Embryonic facial prominence (tissue), 1 donor: Measurements from ENCODE around the gene HOTAIR.

Source experiments
- DNase-seq: peaks from one replicate; pipeline ENCODE4 v3.0.0-alpha.2; 2016; ENCODE audit errors: extremely low spot score

HOTAIR gene

DNA sequence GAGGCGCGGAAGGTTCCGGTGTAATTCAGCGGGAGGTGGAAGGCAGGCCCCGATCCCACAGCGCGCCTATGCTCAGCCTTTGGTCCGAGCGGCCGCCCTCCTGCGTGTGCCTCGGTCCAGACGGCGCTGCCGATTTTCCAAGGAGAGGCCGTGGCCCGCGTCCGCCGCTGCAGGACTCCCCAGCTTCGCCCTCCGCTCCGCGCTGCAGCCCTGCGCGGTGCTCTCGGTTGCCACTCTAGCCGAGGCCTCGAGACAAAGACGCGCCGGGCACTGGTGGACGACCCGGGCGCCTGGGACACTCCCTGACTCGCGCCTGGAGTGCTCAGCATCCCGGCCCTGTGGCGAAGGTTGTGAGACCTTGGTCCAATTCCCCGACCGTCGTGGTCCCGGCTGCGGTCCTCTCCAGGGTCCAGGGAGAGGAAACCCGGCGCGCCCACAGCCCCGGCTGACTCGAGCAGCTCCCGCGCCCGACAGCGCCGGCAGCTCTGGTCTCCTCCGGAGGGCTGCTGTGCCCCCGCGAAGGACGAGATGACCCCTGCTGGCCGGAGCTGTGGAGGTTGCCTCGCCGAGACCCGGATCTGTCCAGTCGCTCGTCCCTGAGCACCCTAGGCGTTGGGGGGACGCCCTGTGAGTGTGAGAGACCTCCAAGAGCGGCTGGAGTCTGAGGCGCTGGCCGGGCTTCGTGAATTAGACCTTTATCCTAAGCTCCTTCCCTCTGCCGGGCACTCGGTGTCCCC lies 13.6 kb downstream of the HOTAIR start:
- no peak for DNase-seq

DNA sequence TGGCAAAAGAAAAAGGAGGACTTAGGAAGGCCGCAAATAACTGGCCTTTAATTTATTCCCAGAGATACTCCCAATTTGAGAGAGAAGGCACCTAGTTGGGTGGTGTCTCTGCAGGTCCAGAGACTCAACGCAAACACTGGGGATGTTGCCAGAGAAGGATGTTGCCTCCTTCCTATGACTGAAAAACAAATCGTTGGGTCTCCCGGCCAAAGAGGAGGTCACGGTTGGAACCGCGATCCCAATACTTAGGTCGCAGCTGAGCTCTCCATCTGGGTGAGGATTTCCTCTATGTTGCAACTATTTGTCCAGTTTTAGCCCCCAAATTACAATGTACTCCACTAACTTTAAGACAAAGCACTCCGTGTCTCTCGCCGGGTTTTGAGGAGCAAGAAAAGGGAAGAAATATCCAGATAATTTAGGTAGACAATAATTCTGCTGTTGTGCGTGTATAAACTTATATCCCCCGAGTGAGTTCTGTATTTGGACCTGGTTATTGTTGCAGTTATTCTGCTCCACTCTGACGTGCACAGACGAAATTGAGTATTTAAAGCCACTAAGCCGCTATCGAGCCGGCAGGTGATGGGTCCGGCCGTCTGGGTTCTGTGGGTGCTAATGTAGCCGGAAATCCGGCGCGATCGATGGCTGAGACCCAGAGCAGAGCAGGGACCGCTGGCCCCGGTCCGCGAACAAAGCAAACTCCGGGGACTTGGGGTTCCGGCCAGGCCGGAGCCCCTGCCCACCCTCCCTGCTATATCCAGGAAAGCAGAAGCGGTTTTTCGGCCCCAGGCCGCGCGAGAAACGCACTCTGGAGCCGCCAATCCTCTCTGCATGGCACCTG lies 14.3 kb downstream of the HOTAIR start:
- no peak for DNase-seq

GRCh38 chr12:53959314-53959713 lies 15.4 kb downstream of the HOTAIR start:
- no peak for DNase-seq

DNA sequence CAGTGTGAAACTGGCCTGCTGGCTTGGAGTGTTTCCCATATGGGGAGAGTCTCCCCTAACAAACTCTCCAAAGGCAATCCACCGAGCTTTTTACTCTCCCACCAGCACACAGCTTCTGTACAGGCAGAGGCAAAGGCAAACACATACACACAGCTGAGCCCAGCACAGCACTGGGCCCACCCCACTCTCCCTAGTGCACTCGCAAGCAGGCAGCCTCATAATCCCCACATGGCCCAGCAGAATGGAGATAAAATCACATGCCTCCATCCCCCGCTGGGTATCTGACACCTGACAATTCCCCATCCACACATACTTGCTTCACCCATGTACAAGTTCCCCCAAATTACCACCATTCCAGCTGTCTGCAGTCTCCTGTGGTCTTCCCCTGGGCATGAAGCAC lies 16.6 kb downstream of the HOTAIR start:
- no peak for DNase-seq

DNA sequence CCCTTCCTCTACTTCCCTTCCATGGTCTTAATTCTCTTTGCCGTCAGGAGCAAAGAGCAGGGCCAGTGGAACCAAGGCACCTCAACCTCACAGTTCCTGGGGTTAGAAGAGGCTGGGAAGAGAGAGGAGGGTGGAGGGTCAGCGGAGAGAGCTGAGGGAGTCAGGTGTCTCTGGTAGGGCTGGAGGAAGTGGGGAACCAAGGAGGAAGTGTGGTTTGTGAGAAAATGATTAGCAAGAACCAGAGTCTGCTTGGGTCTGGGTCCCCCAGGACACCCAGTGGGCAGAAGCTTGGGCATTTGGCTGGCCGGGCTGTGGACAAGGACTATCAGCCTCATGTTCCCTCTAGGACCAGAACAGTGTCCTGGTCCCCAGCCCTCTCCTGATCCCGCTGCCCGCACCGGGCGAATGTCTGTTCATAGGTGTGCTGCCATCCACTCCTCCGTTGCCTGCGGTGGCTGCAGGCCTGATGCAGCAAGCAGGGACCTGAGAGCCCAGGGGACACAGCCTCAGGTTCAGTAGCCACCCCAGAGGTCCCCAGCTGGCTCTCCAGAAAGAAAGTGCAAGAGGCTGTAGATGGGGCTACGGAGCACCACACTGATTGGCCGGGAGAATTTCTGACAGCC lies 17.7 kb downstream of the HOTAIR start:
- no peak for DNase-seq

DNA sequence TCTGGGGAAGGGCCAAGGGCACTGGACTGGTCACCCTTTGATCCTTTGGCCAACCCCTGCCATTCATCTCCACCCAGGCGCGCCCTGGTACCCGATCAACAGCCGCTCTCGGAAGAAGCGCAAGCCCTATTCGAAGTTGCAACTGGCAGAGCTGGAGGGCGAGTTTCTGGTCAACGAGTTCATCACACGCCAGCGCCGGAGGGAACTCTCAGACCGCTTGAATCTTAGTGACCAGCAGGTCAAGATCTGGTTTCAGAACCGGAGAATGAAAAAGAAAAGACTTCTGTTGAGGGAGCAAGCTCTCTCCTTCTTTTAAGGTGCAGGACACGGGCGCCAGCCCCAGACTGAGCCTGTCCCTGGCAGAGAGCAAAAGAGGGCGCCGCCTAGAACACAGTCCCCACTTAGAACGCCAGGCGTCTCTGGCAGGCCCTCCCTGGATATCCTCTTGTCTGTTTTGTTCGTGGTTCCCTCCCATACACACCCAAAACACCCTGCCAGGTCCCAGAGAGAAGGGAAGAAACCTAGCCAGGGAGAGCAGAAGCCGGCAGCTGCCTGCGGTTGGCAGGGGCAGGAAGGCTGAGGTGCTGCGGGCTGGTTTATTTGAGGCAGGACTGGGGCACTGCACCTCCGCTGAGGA lies 18.4 kb downstream of the HOTAIR start:
- DNase-seq, result no peak

DNA sequence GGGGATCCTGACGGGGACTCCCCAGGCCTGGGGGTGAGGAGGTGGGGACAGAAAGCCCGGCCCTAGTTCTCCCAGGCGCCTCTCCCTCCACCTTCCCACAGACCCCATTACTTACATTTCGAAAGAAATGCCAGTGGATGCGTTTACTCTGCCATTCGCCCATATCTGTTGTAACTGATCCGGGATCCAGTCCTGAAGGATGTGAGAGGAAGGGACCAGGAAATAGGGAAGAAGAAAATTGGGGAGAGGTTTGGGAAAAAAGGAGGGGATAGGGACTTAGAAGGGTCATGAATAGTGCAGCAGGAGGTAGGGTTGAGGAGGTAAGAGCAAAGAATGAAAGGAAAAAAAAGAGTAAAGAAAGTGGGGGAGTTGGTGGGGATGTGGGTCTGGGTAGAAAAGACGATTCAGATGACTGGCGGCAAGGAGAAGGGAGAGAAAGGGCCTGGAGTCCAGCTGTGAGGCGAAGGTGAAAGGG lies 18.9 kb downstream of the HOTAIR start:
- DNase-seq, result no peak

GRCh38 chr12:53955036-53955775 lies 19.5 kb downstream of the HOTAIR start:
- DNase-seq, result no peak

GRCh38 chr12:53954694-53955035 lies 20.1 kb downstream of the HOTAIR start, which contains the start of gene HOXC12:
HOXC12 (plus strand) TSS chr12:53954903; CDS start chr12:53954930, 27 bp downstream.
- DNase-seq, result no peak

GRCh38 chr12:53953831-53954693 lies 20.7 kb downstream of the HOTAIR start:
- DNase-seq, result no peak

DNA sequence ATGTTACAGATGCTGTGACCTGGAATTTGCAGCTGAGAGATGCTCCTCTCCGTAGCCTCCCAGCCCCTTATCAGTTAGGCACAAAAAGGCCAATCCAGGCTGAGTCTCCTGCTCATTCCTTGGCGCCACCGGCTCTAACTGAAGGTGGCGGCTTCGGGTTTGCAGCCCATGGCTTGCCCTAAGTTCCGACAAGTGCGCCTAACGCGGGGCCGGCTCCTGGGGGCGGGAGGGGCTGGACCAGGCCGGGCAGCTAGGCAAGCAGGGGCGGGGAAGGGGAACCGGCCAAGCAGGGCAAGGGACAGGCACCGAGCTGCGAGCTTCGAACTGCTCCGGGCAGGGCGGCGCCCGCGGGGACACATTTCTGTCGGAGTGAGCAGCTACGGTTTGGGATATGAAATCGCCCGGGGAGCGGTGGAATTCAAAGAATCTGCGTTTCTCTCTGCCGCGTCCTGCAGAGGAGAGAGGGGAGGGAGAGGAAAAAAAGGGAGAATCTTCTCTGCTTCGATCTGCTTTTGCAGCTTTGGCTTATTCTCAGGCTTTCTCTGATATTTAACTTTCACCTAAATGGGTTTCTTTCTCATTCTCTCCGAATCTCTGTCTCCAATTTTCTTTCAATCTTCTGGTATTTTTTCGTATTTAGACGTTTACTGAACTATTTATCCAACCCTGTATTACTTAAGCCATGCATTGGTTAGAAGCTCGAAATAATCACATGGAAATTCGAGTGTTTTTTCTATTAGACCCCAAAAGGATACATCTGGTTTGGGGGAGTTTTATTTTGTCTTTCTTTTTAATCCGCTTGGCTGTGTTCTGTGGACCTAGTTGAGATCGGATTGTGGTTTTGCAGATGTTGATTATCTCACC lies 21.7 kb downstream of the HOTAIR start:
- no peak for DNase-seq

GRCh38 chr12:53952335-53952694 lies 22.4 kb downstream of the HOTAIR start:
- DNase-seq, result no peak

DNA sequence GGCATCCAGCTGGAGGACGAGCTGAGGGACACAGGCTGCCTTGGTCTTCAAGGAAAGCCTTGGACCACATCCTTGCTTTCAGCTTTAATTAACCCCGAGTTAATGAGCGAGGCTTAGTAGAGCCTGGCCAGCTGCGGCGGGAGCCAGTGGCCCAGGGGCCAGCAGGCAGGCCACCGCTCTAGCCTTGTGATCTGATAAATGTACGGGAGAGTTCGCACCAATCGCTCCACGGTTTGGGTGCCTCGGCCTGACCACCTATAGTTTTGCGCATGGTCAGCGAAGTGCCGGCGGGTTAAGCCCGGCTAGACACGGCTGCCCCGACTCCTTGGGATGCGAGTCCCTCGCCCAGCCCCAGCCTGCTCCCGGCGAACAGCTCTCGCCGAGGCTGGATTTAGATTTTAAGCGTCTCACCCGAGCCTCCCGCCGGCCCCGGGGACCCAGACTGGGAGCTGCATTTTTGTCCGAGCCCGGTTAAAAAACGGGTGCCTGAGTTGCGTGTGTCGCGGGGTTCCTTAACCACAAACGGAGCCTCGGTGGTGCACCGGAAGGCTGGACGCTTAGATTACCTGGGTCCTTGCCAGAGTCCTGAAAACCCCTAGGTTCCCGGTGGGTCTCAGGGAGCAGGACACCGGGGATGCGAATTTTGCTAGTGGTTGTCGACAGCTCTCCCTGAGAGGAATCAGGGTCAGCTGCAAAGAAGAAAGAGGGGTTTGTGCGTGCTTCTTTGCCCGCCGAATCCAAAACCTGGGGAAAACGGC lies 23.0 kb downstream of the HOTAIR start:
- DNase-seq, result no peak

DNA sequence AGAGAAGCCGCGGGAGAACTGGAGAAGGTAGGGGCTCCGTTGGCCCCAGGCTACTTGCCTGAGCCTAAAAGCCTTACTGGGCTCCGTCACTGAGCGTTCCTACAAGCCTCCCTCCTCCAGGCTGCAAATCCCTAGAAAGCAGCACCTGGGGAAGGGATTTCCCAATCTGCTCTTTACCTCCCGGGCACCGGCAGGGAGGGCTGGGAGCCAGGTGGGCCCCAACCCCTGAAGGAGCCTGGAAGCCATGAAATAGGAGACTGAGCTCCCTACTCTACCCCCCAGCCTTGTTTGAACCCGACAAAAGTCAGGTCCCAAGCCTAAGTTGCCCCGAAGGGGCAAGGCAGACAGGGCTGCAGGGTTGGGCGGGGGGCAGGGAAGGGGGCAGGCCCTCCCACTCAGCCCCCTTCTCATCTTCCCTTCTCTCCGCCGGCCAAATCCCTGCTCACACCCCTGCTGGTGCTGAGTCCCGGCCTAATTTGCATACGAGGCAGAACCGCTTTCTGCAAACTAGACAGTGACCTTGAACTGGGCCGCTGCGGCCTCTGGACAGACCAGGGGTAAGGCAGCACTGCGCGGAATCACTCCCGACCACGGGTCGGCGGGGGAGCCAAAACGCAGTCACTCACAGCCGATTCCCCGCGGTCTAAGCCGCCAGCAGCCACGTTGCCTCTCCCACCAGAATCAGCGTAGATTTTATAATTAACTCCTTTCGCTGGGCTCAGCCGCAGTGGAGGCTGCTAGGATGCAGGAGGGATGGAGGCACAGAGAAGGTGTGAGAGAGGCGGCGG lies 23.8 kb downstream of the HOTAIR start:
- DNase-seq, result no peak

DNA sequence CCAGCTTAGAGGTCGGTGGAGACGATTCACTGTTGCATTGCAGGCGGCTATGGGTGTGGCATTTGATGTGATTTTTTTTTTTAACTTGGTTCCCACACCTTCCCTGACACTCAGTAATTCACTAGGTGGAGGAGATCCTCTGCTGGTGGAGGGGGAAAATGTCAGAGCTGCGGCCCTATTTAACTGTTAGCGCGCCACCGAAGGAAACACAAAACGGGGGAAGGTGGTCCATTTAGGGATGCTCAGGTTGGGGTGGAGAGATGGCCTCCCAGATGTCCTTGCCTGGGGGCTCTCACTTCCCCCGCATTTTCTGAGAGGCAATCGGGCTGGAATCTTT lies 24.3 kb downstream of the HOTAIR start:
- no peak for DNase-seq

DNA sequence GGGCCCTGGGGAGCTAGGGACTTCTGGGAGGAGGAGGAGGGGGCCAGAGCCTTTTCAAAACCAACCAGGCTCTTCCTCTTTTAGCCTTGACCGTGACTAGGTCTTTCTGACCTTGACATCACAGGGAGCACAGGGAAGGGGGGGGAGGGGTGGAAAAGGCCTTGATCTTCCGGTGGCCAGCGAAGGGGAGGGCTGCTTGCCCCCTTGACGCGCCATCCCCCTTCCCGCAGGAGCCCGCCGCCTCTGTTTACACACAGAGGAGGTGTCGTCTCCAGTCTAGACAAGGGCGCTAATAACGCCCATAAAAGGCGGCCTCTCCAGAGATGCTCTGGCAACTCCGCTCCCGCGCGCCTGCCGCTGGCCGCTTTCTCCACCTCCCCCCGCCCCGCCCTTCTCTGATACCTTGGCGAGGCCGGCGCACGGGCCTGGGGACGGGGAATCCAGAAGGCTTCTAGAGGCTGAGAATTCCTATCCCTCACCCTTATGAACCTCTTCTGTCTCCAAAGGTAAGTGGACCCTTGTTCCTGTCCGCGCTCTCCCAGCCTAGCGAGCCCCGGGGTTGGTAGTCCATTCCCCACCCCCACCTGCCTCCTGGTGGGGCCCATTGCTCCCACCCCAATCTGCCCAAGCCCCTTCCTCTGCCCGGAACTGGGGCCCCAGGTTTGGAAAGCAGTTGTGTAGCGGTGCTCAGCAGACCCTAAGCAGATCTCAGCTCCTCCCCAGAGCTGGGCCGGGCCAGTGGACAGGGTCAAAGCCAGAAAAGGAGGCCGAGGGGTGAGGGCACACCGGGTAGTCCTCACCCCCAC lies 24.9 kb downstream of the HOTAIR start:
- no peak for DNase-seq
